GM12878 (cell line): ENCODE data around the gene DMRT2. TPM values are rescaled to one million over a fixed set of nuclear protein-coding genes. Genes with fewer than 3 reads are reported as not detected.

Source experiments
- ATAC-seq: fragments of 200-7000 bp; cut with Tn5 transposase; 3 replicates; pipeline ENCODE4 v1.9.1; 2020; ENCODE audit warnings: mild to moderate bottlenecking, moderate library complexity
- BruUV-seq: library from RNA; stranded (reverse); fragments of 400-500 nt; replicated peaks from 2 replicates; lab custom pipeline; 2021; lab: Mats Ljungman, UMichigan
- CTCF ChIA-PET: fragments of 300-600 bp; sonication (Branson Sonifier 250); formaldehyde crosslinking; extraction: SDS; loops from one replicate; lab custom pipeline; 2021; ENCODE audit warnings: inconsistent platforms; lab: Yijun Ruan, JAX
- POLR2A ChIA-PET: fragments of 350-600 bp; formaldehyde crosslinking; extraction: SDS; loops from one replicate; lab custom pipeline; 2021; ENCODE audit warnings: inconsistent platforms; lab: Charles Lee
- RAD21 ChIA-PET: fragments of 300-600 bp; sonication (Branson Sonifier 250); formaldehyde crosslinking; loops from one replicate; lab custom pipeline; 2023; ENCODE audit warnings: antibody characterized with exemption; ENCODE audit not compliant: unreplicated experiment; lab: Charles Lee
- SMC1A ChIA-PET: fragments of 300-600 bp; sonication (Branson Sonifier 250); formaldehyde crosslinking; loops from one replicate; lab custom pipeline; 2023; ENCODE audit not compliant: unreplicated experiment, uncharacterized antibody; lab: Charles Lee
- DNase-seq: peaks from one replicate; pipeline ENCODE4 v3.0.0-alpha.2; 2011; ENCODE audit warnings: low read depth, low spot score
- FAIRE-seq: peaks from 3 replicates; lab custom pipeline; 2011; peaks lifted over from hg19 to GRCh38; lab: Jason Lieb, UNC
- H2AFZ ChIP-seq: 2 replicates; pipeline ENCODE4 v1.6.0; 2011; ENCODE audit warnings: low read depth, low read length, control low read depth; ENCODE audit not compliant: control insufficient read depth
- H3K27ac ChIP-seq: 2 replicates; pipeline ENCODE4 v1.5.1; 2011; ENCODE audit warnings: control low read depth; ENCODE audit not compliant: control insufficient read depth, insufficient read depth
- H3K27me3 ChIP-seq, 2 experiments: replicated peaks in 1 of 2; 2 replicates each; pipeline versions ENCODE4 v1.6.0 to v1.6.1; 2011; ENCODE audit warnings: low read length in 1 of 2; ENCODE audit not compliant: control insufficient read depth in 2 of 2, insufficient read depth in 2 of 2
- H3K36me3 ChIP-seq, 2 experiments: 2 replicates each; pipeline ENCODE4 v1.5.1; 2011; ENCODE audit warnings: low read length in 1 of 2; ENCODE audit not compliant: control insufficient read depth in 2 of 2, insufficient read depth in 2 of 2
- H3K4me1 ChIP-seq: 2 replicates; pipeline ENCODE4 v1.6.1; 2011; ENCODE audit warnings: mild to moderate bottlenecking, low read length, moderate library complexity, mixed read lengths; ENCODE audit not compliant: control insufficient read depth, insufficient read depth
- H3K4me2 ChIP-seq: 2 replicates; pipeline ENCODE4 v1.6.0; 2011; ENCODE audit warnings: control low read depth; ENCODE audit not compliant: control insufficient read depth, insufficient read depth
- H3K4me3 ChIP-seq: fragments of 200-600 bp; sonication (generic); 2 replicates; pipeline ENCODE4 v1.5.1; 2016
- H3K79me2 ChIP-seq: 2 replicates; pipeline ENCODE4 v1.6.0; 2011; ENCODE audit warnings: low read length; ENCODE audit not compliant: control insufficient read depth, insufficient read depth
- H3K9ac ChIP-seq: 2 replicates; pipeline ENCODE4 v1.8.0; 2011; ENCODE audit warnings: low read length, control low read depth, mixed read lengths; ENCODE audit not compliant: control insufficient read depth, insufficient read depth
- H3K9me3 ChIP-seq: replicated peaks from 3 replicates; pipeline ENCODE4 v1.5.1; 2011; ENCODE audit warnings: mild to moderate bottlenecking, low read length; ENCODE audit not compliant: control insufficient read depth, insufficient read depth
- H4K20me1 ChIP-seq: 2 replicates; pipeline ENCODE4 v1.6.0; 2011; ENCODE audit not compliant: control insufficient read depth, insufficient read depth
- BHLHE40 ChIP-seq, 2 experiments: fragments of 450-650 bp in 1 of 2; IDR thresholded peaks; 2 replicates each; pipeline ENCODE4 v1.6.1; 2011 to 2017; ENCODE audit warnings: low read depth in 2 of 2, borderline replicate concordance in 1 of 2, improper control_type of control experiment in 1 of 2, low read length in 1 of 2, mild to moderate bottlenecking in 1 of 2
- EP300 ChIP-seq, 2 experiments: fragments of 150-350 bp in 1 of 2; IDR thresholded peaks; 2 replicates each; pipeline ENCODE4 v1.6.1; 2011 to 2012; ENCODE audit warnings: low read depth in 2 of 2, low read length in 2 of 2, borderline replicate concordance in 1 of 2, improper control_type of control experiment in 1 of 2, inconsistent platforms in 1 of 2; ENCODE audit not compliant: control insufficient read depth in 1 of 2
- ETV6 ChIP-seq, 2 experiments: fragments of 450-650 bp in 1 of 2; IDR thresholded peaks in 1 of 2; conservative IDR thresholded peaks in 1 of 2; 2 replicates each; pipeline ENCODE4 v1.6.1; 2014; ENCODE audit warnings: antibody characterized with exemption in 1 of 2, borderline replicate concordance in 1 of 2, low read depth in 1 of 2, mild to moderate bottlenecking in 1 of 2, moderate library complexity in 1 of 2
- HCFC1 ChIP-seq: fragments of 150-350 bp; IDR thresholded peaks from 2 replicates; pipeline ENCODE4 v1.6.1; 2014; ENCODE audit warnings: low read length
- HDAC6 ChIP-seq: fragments of 200-600 bp; sonication (generic); IDR thresholded peaks from one replicate; pipeline ENCODE4 v1.8.0; 2017; ENCODE audit warnings: antibody characterized with exemption; ENCODE audit not compliant: unreplicated experiment
- NR2C2 ChIP-seq: IDR thresholded peaks from 2 replicates; pipeline ENCODE4 v1.6.1; 2011; ENCODE audit warnings: borderline replicate concordance, low read depth; ENCODE audit not compliant: control insufficient read depth, insufficient read length
- NRF1 ChIP-seq: conservative IDR thresholded peaks from 2 replicates; pipeline ENCODE4 v1.6.1; 2011; ENCODE audit warnings: mild to moderate bottlenecking, low read depth, low read length, improper control_type of control experiment
- POLR2AphosphoS5 ChIP-seq: IDR thresholded peaks from 2 replicates; pipeline ENCODE4 v1.6.1; 2011; ENCODE audit warnings: mild to moderate bottlenecking, low read length, inconsistent platforms
- SMAD5 ChIP-seq: IDR thresholded peaks from 2 replicates; pipeline ENCODE4 v1.6.1; 2016; ENCODE audit warnings: antibody characterized with exemption, low read depth
- SRF ChIP-seq, 2 experiments: IDR thresholded peaks; 2 replicates each; pipeline ENCODE4 v1.6.1; 2011; ENCODE audit warnings: low read depth in 2 of 2, low read length in 2 of 2, mild to moderate bottlenecking in 1 of 2, moderate library complexity in 1 of 2
- ZNF217 ChIP-seq: fragments of 450-650 bp; IDR thresholded peaks from 2 replicates; pipeline ENCODE4 v1.6.1; 2017; ENCODE audit warnings: antibody characterized with exemption, mild to moderate bottlenecking
- ZSCAN29 ChIP-seq: fragments of 450-650 bp; IDR thresholded peaks from 2 replicates; pipeline ENCODE4 v1.6.1; 2017; ENCODE audit warnings: mild to moderate bottlenecking, moderate library complexity
- ZZZ3 ChIP-seq: IDR thresholded peaks from 2 replicates; pipeline ENCODE4 v1.6.1; 2011; ENCODE audit warnings: low read depth; ENCODE audit not compliant: control insufficient read depth, insufficient read length
- WGBS: methylation state at CpG from one replicate; pipeline ENCODE4 v1.1.6; 2016; ENCODE audit warnings: low lambda C conversion rate; ENCODE audit not compliant: insufficient replicate concordance, insufficient coverage; ENCODE audit errors: missing lambda C conversion rate; 5-methylcytosine and 5-hydroxymethylcytosine counted together
- in situ Hi-C: fragments of 300-500 bp; cut with MboI; formaldehyde crosslinking; loops from 9 replicates; pipeline ENCODE4 v1.14.3; 2018; ENCODE audit warnings: mixed read lengths
- intact Hi-C: fragments of 100-400 bp; cut with micrococcal nuclease; formaldehyde crosslinking; loops from one replicate; pipeline ENCODE4 v1.14.2; 2022; ENCODE audit not compliant: unreplicated experiment
- polyA plus RNA-seq, 11 experiments: library from polyadenylated mRNA; depleted of rRNA in 4 of 11; unstranded in 6 of 11; stranded (reverse) in 5 of 11; fragments of >200 nt; fragmentation: Nextera tagmentation in 4 of 11; fragmentation: Illumina TruSeq in 1 of 11; extraction: Ambion mirVana in 4 of 11; extraction: Trizol in 1 of 11; gene quantifications; 1 replicate in 1 of 11; 2 replicates in 10 of 11; pipeline versions ENCODE4 v1.2.1 to v1.2.3, GENCODE V29; 2011 to 2016; ENCODE audit warnings: inconsistent platforms in 2 of 11, missing spikeins in 2 of 11, low read depth in 1 of 11
- total RNA-seq, 4 experiments: library from RNA; depleted of rRNA in 3 of 4; stranded (reverse); fragments of >200 nt in 3 of 4; fragmentation: Illumina TruSeq in 1 of 4; extraction: Trizol in 1 of 4; gene quantifications; 2 replicates each; pipeline versions ENCODE4 v1.2.1 to v1.2.3, GENCODE V29; 2013 to 2021
- TF ChIP-seq, protein P1 (sequence below): fragments of 450-650 bp; formaldehyde crosslinking; IDR thresholded peaks from 2 replicates; pipeline ENCODE4 v1.4.0; 2020; ENCODE audit warnings: mild to moderate bottlenecking, moderate library complexity
- TF ChIP-seq, protein P2 (sequence below): fragments of 450-650 bp; IDR thresholded peaks from 2 replicates; pipeline ENCODE4 v1.6.1; 2016; ENCODE audit warnings: mild to moderate bottlenecking
- TF ChIP-seq, protein P3 (sequence below): fragments of 450-650 bp; IDR thresholded peaks from 2 replicates; pipeline ENCODE4 v1.6.1; 2014; ENCODE audit warnings: mild to moderate bottlenecking

The DMRT2 gene
- total and polyA plus RNA-seq, 10 of the 15 experiments (the other 5 are each of a cell fraction or from before 2014, with no cell fraction given) = 0.08 to 50.2 (median 0.69) TPM

DNA sequence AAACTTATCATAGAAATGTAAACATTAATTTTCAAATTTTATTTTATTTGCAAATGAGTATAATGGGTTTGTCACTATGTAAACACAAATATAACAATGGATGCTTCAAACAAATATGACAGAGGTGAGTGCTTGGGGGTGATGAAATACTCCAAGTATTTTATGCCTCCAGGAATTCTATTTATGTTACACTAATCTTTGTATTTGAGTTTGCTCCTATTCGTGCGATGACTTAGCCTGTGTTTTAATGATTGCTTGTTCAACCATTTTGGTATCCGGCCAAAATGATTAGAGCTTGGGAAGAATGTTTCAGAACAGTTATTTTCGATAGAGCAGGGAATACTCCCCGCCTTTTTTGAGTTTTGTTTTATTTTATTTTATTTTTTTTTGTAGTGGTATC lies 5.0 kb downstream of the DMRT2 start:
- no peaks in the 10 kb centered on the region for H3K36me3 ChIP-seq
- no peaks in the 10 kb centered on the region for H3K79me2 ChIP-seq
- 8% methylated on average over 5 of the region's 5 CpGs for WGBS
- no peak for TF ChIP-seq NR2C2
- TF ChIP-seq HCFC1 = no peak
- no peak for TF ChIP-seq SRF (IDR thresholded peaks at IDR 0.05; ENCODE audit: low read depth in 2 of 2, low read length in 2 of 2)
- TF ChIP-seq, protein P1, sequence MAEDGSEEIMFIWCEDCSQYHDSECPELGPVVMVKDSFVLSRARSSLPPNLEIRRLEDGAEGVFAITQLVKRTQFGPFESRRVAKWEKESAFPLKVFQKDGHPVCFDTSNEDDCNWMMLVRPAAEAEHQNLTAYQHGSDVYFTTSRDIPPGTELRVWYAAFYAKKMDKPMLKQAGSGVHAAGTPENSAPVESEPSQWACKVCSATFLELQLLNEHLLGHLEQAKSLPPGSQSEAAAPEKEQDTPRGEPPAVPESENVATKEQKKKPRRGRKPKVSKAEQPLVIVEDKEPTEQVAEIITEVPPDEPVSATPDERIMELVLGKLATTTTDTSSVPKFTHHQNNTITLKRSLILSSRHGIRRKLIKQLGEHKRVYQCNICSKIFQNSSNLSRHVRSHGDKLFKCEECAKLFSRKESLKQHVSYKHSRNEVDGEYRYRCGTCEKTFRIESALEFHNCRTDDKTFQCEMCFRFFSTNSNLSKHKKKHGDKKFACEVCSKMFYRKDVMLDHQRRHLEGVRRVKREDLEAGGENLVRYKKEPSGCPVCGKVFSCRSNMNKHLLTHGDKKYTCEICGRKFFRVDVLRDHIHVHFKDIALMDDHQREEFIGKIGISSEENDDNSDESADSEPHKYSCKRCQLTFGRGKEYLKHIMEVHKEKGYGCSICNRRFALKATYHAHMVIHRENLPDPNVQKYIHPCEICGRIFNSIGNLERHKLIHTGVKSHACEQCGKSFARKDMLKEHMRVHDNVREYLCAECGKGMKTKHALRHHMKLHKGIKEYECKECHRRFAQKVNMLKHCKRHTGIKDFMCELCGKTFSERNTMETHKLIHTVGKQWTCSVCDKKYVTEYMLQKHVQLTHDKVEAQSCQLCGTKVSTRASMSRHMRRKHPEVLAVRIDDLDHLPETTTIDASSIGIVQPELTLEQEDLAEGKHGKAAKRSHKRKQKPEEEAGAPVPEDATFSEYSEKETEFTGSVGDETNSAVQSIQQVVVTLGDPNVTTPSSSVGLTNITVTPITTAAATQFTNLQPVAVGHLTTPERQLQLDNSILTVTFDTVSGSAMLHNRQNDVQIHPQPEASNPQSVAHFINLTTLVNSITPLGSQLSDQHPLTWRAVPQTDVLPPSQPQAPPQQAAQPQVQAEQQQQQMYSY (CRISPR knock-in tag) = no peak
- TF ChIP-seq ZSCAN29 = no peak
- TF ChIP-seq, protein P2, sequence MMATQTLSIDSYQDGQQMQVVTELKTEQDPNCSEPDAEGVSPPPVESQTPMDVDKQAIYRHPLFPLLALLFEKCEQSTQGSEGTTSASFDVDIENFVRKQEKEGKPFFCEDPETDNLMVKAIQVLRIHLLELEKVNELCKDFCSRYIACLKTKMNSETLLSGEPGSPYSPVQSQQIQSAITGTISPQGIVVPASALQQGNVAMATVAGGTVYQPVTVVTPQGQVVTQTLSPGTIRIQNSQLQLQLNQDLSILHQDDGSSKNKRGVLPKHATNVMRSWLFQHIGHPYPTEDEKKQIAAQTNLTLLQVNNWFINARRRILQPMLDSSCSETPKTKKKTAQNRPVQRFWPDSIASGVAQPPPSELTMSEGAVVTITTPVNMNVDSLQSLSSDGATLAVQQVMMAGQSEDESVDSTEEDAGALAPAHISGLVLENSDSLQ = no peak
- TF ChIP-seq POLR2AphosphoS5 = no peak
- no peak for TF ChIP-seq EP300 (IDR thresholded peaks at IDR 0.05; ENCODE audit: borderline replicate concordance in 1 of 2, control insufficient read depth in 1 of 2, low read depth in 2 of 2, low read length in 2 of 2)
- no peak for TF ChIP-seq HDAC6
- TF ChIP-seq BHLHE40 (IDR thresholded peaks at IDR 0.05; ENCODE audit: borderline replicate concordance in 1 of 2, low read depth in 2 of 2, low read length in 1 of 2) = no peak
- no peak for TF ChIP-seq NRF1
- TF ChIP-seq ZZZ3 = no peak
- no peak for TF ChIP-seq SMAD5
- TF ChIP-seq ETV6 (conservative IDR thresholded peaks at IDR 0.05 in 1 of 2, IDR thresholded peaks at IDR 0.05 in 1 of 2; ENCODE audit: borderline replicate concordance in 1 of 2, low read depth in 1 of 2) = no peak
- TF ChIP-seq, protein P3, sequence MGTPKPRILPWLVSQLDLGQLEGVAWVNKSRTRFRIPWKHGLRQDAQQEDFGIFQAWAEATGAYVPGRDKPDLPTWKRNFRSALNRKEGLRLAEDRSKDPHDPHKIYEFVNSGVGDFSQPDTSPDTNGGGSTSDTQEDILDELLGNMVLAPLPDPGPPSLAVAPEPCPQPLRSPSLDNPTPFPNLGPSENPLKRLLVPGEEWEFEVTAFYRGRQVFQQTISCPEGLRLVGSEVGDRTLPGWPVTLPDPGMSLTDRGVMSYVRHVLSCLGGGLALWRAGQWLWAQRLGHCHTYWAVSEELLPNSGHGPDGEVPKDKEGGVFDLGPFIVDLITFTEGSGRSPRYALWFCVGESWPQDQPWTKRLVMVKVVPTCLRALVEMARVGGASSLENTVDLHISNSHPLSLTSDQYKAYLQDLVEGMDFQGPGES = no peak
- TF ChIP-seq ZNF217 = no peak
- FAIRE-seq = no peak
- BruUV-seq = no TSS peak
- ChIA-PET RAD21 (interaction anchor here (0.7 to 2.7 kb wide), 3 partner anchors 45 to 1032 kb away, joined by 3 to 9 read pairs (median 4); no protein-coding TSS in a partner anchor), POLR2A (interaction anchor here (0.7 kb wide), 1 partner anchor 62 kb away, joined by 3 read pairs; no protein-coding TSS in a partner anchor), SMC1A (interaction anchor here (0.8 to 6.7 kb wide), 15 partner anchors 18 to 483 kb away, joined by 3 to 59 read pairs (median 5); no protein-coding TSS in a partner anchor), CTCF (interaction anchor here (0.6 to 2.8 kb wide), 5 partner anchors 11 to 212 kb away, joined by 3 to 11 read pairs (median 4); no protein-coding TSS in a partner anchor)
- no peak for DNase-seq
- H3K4me1 ChIP-seq = no peaks in the 10 kb centered on the region
- no peak for ATAC-seq
- no peaks in the 10 kb centered on the region for H4K20me1 ChIP-seq
- H3K27ac ChIP-seq = no peak overlapping the region
- peaks cover 3 to 15% of the 10 kb centered on the region in 2 experiments; a peak in 3 of 4 replicates for H3K27me3 ChIP-seq
- no peak overlapping the region for H3K9ac ChIP-seq
- no peak overlapping the region for H3K4me2 ChIP-seq
- in situ Hi-C loops = no loop called here
- H3K4me3 ChIP-seq = no peak overlapping the region
- no peak overlapping the region for H2AFZ ChIP-seq
- intact Hi-C loops = no loop called here
- no peaks in the 10 kb centered on the region; the same call in 2 of the 3 replicates for H3K9me3 ChIP-seq
